CD1c-positive myeloid dendritic cell (primary cell): ENCODE measurements around the gene SMYD1.

ENCODE experiments used
- DNase-seq: peaks from one replicate; pipeline ENCODE4 v3.0.0-alpha.2; 2016; ENCODE audit errors: extremely low spot score

The SMYD1 gene

DNA sequence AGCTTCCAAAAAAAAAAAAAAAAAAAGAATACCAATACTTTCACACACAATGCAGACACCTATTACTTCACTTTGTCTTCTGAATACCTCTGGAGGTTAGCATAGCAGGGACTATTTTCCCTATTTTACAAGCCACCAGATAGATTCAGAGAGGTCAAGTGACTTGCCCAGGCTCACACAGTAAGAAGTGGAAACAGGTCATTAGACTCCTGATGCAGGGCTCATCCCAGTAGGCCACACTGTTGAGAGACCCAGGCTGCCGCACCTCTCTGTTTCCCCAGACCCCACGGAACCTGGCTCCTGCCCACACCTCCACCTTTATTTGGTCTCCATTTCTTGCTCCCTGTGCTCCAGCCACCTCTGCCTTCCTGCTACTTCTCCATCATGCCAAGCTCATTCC, 19.4 kb downstream of the SMYD1 start:
- DNase-seq = no peak

DNA sequence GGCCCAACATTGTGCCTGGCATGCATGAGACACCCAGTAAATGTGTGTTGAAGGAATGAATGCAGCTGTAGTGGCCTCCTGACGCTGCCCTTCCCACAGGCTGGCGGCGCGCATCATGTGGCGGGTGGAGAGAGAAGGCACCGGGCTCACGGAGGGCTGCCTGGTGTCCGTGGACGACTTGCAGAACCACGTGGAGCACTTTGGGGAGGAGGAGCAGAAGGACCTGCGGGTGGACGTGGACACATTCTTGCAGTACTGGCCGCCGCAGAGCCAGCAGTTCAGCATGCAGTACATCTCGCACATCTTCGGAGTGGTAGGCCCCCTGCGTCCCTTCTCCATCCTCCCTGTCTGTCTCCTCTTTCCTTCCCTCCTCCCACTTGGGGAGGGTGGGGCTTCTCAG, 20.1 kb downstream of the SMYD1 start:
- no peak for DNase-seq

DNA sequence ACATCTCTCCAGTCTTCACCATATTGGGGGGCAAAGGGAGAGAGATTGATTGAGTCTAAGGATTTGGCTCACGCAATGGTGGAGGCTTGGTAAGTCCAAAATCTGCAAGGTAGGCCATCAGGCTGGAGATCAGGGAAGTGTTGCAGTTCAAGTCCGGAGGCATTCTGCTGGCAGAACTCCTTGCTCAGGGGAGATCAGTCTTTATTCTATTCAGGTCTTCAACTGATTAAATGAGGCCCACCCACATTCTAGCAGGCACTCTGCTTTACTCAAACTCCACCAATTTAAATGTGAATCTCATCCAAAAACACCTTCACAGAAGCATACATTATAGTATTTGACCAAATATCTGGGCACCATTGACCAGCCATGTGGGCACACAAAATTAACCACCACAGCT, 21.4 kb downstream of the SMYD1 start:
- DNase-seq = no peak

DNA sequence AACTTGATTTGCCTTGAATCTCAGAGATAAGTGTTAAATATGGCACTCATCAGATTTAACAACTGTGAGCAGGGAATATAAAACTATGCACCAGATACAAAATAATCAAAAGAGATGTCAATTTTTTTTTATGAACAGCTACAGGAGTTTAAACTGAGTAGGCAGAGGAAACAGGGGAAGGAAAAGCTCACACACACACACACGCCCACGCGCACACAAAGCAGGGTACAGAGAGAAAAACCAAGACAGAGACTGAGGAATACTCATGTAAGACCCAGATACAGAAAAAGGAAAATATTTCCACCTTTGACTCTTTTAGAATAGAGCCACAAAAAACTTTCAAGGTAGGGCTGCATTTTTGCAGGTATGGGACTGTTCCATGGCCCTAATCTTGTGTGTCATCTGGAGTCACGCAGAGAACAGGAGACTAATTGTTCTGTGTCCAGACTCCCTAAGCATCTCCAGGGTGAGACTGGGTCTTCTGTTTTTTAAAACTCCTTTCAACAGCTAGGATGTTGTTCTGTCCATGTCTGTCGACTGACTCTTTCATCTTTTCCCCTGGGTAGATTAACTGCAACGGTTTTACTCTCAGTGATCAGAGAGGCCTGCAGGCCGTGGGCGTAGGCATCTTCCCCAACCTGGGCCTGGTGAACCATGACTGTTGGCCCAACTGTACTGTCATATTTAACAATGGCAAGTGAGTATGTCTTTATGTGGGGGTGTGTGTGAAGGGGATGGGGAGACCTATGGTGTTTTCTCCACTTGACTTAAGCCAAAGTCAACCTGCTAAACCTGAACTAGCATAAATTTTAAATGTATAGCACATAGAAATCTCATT, 23.0 kb downstream of the SMYD1 start:
- peak; percentile 10 for DNase-seq

DNA sequence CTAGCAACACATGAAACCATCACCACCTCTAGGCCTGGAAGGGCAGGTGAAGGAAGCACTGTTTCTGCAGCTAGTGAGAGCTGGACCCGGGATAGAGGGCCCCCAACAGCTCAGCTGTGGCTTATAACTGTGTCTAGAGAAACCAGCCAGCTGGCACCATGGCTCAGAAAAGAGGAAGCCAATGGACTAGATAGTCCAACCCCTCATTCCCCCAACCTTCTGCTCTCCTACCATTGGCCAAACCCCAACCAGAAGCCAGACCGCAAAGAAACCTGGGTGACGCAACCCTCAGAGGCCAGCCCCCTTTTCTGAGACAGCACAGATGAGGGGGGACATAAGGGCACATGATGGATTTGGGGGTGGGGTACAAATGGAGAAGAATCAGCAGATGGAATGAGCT, 24.3 kb downstream of the SMYD1 start:
- no peak for DNase-seq

DNA sequence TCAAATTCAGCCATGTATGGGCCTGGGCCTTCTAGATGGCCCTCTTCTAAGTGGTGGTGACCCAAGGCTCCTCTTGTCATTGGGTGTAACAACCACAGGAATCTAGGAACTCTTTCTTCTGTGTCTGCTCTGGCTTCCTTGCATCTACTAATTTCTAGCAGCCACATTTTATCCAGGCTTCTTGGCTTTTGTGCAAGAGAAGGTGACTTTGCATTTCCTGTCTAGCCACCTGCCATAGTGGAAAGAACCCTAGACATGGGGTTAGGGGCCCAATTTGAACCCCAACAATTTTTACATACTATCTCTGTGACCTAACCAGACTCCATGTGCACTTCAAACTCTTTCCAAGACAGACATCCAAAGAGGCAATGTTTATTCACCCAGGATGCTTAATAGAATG, 25.1 kb downstream of the SMYD1 start:
- no peak for DNase-seq

DNA sequence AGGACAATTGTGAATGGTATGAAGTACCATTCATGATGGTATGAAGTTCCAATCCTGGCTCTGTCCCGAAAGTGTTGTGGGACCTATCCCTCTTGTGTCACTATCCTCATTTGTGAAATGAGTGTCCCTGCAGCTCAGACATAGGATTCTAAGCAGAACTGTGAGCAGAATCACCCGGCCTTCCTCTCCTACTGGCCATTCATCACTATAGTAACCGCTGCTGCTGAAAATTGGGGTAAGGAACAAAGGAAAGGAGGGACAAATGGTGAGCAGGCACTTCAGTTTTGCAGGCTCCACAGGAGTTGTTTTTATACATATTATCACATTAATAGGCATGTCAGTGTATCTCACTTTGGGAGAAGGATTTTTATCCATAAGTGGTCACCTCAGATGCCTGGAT, 27.4 kb downstream of the SMYD1 start:
- no peak for DNase-seq

DNA sequence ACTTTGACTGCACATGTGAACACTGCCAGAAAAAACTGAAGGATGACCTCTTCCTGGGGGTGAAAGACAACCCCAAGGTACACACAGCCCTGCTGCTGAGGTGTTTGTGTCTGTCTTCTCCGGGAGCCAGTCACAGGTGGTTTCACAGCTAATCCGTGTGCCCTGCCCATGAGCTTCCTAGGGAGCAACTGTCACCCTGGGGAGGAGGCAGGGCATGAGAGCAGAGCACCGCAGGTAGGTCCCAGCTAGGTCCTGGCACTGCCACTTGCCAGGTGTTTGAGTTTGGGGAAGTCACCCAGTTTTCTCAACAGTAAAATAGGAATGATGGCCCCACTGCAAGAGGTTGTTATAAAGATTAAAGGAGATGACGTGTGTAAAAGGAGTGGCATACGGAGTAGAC, 29.1 kb downstream of the SMYD1 start:
- DNase-seq = no peak

DNA sequence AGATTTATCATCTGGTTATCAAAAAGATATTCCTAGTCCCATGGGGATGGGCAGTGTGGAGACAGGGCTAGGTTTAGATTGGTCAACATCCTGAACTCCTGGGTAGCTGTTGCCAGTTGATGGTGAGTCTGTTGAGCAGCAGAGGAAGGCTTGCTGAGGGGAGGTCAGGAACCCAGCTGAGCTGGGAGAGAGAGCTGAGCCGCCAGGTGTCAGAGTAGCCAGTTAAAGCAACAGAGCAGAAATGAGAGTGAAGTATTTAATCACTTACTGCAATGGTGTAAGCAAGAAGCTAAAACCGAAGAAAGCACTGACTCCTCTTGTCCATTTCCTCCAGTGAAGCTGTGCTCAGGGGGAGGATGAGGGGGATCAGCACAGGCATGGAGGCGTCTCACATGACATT, 29.6 kb downstream of the SMYD1 start:
- DNase-seq = no peak

DNA sequence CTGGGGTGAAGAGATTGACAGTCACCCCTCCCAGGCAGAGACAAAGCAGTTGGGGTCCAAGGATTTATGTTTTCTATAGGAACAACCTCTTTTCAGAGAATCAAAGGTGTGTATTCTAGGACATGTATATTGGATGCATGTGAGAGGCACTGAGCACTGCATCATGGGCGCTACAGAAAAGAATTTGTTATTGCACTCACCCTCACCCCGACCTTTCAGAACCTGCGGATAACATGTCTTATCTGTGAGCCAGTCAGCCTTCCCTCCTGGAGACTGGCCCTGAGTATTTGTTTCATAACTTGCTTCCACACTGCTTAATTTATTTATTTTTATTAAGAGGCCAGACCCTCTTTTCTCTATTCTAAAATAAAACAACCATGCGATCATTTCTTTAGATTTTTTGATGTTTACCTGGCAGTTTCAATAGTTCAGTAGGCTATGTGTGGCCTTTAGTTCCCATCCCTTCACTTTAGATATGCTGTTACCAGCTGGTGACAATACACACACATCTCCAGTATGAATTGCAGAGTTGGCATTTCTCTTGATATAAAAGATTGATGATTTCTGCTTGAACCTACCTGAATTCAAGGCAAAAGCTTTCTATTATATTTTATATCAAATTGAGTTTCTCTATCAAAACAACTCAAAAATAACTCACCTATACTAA, 30.4 kb downstream of the SMYD1 start:
- DNase-seq = no peak

DNA sequence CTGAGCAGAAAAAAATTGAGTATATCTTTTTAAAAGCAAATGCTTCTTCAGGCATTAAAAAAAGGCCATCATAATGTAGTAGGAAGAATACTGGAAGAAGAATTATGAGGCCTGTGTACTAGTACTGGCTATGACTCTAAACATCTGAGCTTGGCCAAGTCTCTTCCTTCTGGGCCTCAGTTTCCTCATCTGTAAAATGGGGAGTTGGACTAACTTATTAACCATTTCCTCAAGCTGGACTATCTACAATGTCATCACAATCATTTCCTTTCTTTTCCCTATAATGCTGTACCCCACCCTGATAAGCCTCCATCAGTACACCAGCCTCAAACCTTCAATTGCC, 30.9 kb downstream of the SMYD1 start:
- DNase-seq = no peak

DNA sequence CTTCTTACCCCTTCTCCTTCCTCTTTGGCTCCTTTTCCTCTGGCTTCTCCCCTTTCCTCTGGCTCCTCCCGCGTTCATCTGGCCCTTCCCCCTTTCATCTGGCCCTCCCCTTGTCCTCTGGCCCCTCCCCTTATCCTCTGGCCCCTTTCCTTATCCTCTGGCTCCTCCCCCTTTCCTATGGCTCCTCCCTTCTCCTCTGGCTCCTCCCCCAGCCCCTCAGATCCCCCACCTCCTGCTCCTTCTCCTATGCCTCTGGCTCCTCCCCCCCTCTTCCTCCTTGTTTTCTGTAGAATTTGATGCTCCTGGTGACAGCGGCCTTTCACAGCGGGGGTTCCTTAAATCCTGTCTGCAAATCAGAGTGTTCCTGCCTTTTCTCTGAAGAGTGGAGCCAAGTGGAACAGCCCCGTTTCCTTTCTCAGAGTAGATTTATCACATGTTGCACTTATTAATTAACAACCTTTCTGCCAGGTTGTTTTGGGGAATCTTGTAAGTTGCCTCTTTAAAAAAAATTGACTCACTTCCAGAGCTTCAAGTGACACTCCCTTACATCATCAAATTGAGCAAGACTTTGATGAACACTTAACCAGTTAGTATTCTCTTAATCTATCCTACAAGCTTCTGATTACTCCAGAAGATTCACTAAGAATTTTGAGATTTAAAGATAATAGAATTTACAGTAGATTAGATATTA, 32.3 kb downstream of the SMYD1 start:
- DNase-seq = peak; percentile 24

DNA sequence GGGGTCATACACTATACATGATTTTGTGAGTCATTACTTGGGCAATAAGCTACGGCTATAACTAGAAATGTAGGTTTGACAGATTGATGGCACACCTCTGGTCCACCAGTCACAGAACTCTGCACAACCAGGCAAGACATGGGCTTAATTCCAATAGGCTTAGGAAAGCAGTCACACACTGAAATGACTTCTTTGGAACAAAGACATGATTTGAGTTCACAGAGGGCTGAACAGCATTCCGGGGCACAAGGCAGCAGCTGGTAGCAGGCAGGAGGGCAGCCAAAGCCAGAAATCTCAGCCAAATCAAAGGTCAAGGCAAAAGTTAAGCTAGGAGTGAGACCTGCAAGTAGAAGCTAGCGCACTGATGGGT, 32.8 kb downstream of the SMYD1 start:
- no peak for DNase-seq

DNA sequence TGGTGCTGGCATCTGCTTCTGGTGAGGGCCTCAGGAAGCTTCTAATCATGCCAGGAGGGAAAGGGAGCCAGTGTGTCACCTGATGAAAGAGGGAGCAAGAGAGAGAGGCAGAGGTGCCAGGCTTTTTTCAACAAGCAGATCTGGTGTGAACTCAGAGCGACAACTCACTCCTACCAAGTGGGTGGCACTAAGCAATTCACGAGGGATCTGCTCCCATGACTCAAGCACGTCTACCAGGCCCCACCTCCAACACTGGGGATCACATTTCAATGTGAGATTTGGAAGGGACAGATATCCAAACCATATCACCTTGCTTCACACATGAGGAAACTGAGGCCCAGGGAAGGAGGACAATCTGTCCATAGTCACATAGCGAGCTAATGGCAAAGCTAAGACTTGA, 41.2 kb downstream of the SMYD1 start:
- no peak for DNase-seq

DNA sequence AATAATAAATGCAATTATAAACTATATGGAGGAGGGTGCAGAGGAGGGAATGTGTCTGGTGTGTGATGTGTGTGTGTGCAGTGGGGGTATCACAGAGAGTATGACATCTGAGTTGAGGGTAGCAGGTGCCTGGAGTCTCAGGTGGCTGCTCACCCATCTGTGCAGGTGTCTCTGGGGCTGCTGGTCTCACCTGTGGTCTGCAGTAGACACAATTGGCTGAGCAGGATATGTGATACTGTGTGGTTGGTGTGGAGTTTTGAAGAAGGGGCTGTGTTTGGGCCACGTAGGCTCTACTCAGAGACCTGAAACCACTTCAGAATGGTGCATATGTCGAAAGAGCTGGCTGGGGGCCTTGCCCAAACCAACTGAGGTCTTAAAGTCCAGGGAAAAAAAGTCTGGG, 43.2 kb downstream of the SMYD1 start:
- DNase-seq = no peak

DNA sequence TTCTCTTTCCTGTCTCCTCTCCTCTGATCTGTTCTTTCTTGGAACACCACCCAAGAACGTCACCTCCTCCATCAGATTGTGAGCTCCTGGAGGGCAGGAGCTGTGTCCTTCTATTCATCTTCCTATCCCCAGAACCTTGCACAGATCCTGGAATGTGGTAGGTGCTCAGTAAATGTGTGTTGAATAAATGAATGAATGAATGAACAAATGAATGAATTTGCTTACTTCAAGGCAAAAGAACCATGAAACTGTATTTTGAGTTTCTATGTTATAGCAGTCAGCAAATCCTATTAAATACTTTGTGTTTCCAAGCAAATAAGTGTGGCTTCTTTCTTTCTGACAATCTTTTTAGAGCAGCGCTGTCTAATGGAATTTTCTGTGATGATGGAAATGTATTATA, 45.4 kb downstream of the SMYD1 start:
- no peak for DNase-seq

DNA sequence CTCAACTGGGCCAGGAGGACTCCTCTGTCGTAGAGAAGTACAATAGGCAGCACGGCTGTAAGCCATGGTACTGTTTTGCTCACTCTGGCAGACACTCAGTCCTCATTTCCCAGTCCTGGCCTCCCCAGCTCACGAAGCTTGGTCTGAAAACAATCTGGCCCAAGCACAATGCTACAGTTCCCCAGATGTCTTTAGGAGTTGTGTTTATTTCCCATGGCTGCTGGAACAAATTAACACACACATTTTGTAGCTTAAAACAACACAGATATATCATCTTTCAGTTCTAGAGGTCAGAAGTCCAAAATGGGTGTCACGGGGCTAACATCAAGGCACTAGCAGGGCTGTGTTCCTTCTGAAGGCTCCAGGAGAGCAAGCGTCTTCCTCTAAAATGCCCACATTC, 47.3 kb downstream of the SMYD1 start:
- no peak for DNase-seq

DNA sequence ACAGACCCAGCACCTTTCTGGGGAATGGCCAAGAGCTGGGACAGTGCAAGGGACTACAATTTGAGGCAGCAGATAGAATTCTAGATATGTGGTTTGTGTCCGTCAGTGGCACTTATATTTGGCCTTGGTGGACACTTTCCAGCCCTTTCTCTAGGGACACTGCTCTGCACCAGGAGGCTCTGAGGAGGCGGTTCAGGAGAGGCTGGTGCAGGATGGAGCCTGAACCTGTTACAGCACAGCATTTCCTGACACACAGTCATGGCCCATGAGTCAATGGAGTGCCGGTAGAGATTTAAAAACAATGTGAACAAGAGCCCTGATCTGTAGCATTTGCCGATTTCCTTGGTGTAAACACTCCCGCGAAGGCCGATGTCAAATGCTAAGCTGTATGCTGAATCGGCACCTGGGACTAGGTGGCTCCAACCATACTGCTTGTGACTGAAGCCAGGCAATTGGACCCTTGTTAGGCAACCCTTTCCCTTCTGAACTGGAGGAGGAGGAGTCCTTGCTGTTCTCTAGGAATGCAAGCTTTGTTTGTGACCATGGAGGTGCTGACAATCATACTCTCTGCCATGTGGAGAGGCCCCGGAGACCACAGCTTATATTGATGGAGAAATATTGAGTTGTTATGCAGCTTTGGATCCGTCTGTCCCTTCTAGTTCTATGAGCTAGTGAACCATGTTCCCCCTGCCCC, 48.3 kb downstream of the SMYD1 start:
- DNase-seq = no peak

DNA sequence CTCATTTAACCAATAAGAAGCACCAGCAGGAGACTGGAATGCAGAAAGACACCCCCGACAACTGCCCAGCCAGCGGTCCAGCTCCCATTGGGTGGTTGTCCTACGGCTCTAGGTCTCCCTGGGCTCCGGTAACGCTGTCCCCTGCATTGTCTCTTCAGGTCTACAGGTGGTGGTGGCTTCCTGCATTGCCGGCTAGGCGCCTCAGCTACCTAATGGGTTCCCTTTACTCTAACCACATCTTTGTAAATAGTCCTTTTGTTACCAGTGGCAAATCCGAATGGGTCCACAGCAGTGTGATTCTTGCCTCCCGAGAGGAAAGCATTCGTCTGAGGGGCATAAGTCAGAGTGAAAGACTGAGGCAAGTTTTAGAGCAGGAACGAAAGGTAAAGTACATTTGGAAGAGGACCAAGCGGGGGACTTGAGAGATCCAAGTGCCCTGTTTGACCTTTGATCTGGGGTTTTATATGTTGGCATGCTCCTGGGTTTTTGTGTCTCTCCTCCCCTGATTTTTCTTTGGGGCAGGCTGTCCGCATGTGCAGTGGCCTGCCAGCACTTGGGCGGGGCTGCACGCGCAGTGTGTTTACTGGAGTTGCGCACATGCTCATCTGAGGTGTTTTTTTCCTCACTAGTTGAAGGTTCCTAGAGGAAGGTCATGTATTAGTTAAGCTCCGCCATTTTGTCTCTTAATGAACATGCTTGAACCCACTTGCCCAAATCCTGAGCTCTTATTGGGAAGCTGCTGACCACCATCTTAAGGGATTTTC, 49.2 kb downstream of the SMYD1 start:
- DNase-seq = no peak

DNA sequence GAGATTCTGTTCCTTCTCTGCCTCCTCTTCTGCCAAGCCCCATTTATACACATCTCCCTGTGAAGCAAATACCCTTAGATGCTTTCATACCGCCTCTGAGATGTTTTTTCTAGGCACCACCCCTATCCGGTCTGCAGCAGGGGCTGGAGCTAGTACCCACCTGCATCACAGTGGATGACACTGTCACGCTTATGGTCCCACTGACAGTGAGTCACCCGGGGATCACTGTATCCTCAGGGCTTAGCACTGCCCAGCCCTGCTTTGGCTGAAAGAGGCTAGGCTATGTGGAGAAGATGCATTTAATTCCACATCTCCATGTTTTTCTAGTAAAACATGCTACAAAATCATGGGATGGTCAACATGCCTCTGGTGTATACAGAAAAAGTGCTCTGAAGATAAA, 50.3 kb downstream of the SMYD1 start:
- no peak for DNase-seq

DNA sequence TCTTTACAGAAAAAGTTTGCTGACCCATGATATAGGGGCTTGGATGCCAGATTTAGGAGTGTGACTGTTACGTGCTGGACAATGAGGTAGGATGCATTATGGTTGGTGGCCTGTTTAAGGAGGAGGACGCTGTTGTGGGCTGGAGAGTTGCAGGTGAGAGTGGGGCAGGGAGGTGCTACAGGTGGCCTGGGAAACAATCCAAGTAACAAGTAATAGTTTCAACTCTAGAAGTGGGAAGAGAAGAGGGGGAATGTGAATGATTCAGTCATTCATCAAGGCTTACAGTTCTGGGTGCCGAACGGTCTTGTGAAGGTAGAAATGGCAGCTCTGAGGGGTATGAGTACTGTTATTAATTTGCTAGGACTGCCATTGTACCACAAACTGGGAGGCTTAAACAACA, 54.1 kb downstream of the SMYD1 start:
- DNase-seq = no peak
